Activated CD8-positive, alpha-beta T cell treated with anti-CD3 and anti-CD28 coated beads for 36 hours (primary cell): ENCODE measurements around the gene MUTYH. TPM values are rescaled to one million over a fixed set of nuclear protein-coding genes. Genes with fewer than 3 reads are reported as not detected.

Experiments used
- ATAC-seq: fragments of 200-7000 bp; cut with Tn5 transposase; one replicate; pipeline ENCODE4 v1.10.0; 2021; ENCODE audit warnings: mild to moderate bottlenecking, moderate library complexity
- CTCF ChIA-PET: fragments of 350-600 bp; sonication (Branson Sonifier 250); formaldehyde crosslinking; loops from one replicate; lab custom pipeline; 2021; ENCODE audit warnings: antibody characterized with exemption; lab: Charles Lee
- POLR2A ChIA-PET: fragments of 350-600 bp; sonication (Branson Sonifier 250); formaldehyde crosslinking; loops from one replicate; lab custom pipeline; 2021; ENCODE audit warnings: antibody characterized with exemption; lab: Charles Lee
- DNase-seq: peaks from one replicate; pipeline ENCODE4 v3.0.0-alpha.2; 2020
- H3K27ac Mint-ChIP-seq: one replicate; pipeline ENCODE4 v1.8.0; 2021; ENCODE audit warnings: mild to moderate bottlenecking, mixed read lengths
- H3K27me3 Mint-ChIP-seq: one replicate; pipeline ENCODE4 v1.8.0; 2021; ENCODE audit warnings: mixed read lengths
- H3K36me3 Mint-ChIP-seq: one replicate; pipeline ENCODE4 v1.8.0; 2021; ENCODE audit warnings: low read depth, mixed read lengths
- H3K4me1 Mint-ChIP-seq: one replicate; pipeline ENCODE4 v1.8.0; 2021; ENCODE audit warnings: low read depth, mixed read lengths
- H3K4me3 Mint-ChIP-seq: one replicate; pipeline ENCODE4 v1.8.0; 2021; ENCODE audit warnings: mild to moderate bottlenecking, moderate library complexity, mixed read lengths
- H3K9me3 Mint-ChIP-seq: one replicate; pipeline ENCODE4 v1.8.0; 2021; ENCODE audit warnings: mixed read lengths
- CTCF ChIP-seq: fragments of 200-600 bp; IDR thresholded peaks from one replicate; pipeline ENCODE4 v1.8.0; 2022; ENCODE audit warnings: antibody characterized with exemption, mild to moderate bottlenecking
- intact Hi-C: fragments of 100-400 bp; cut with micrococcal nuclease; formaldehyde crosslinking; loops from one replicate; pipeline ENCODE4 v1.10.0; 2022
- total RNA-seq, 2 experiments: library from RNA; stranded (reverse); gene quantifications; one replicate each; pipeline ENCODE4 v1.2.3, GENCODE V29; 2021

MUTYH gene
- total RNA-seq, 2 experiments from 2014 or later = 51.4 to 54.5 TPM

GRCh38 chr1:45359882-45360513 lies 19.8 kb upstream of the MUTYH start:
- DNase-seq = peak; percentile 80
- peak; percentile 68 for ATAC-seq
- peak; percentile 75 for TF ChIP-seq CTCF
- Mint-ChIP-seq H3K4me1 (peaks cover 7% of the 10 kb centered on the region), H3K27me3 (no peaks in the 10 kb centered on the region), H3K9me3 (no peaks in the 10 kb centered on the region), H3K27ac (no peak overlapping the region), H3K4me3 (no peak overlapping the region), H3K36me3 (no peaks in the 10 kb centered on the region)
- ChIA-PET CTCF (interaction anchor here (0.6 to 7.8 kb wide), 29 partner anchors 10 to 507 kb away, joined by 3 to 191 read pairs (median 4); partner anchors contain the start of genes CCDC163, MMACHC, MUTYH and TESK2), POLR2A (interaction anchor here (0.7 to 1.1 kb wide), 2 partner anchors 9 to 33 kb away, joined by 3 read pairs; partner anchors contain the start of gene HPDL)
- intact Hi-C loops = loop anchor here (2.0 to 5.0 kb wide), 2 partner anchors 133 to 202 kb away; no protein-coding TSS in a partner anchor

DNA sequence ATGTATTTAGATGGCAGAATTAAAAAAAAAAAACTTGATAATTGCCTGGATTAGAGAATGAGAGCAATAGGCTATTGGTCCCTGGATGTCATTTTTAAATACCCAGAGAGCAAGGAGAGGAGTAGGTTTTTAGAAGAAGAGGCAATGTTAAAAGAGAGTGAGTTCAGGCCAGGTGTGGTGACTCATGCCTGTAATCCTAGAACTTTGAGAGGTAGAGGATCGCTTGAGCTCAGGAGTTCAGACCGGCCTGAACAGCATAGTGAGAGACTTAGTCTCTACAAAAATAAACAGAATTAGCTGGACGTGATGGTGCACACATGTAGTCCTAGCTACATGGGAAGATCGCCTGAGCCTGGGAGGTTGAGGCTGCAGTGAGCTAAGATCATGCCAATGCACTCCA lies 15.9 kb upstream of the MUTYH start:
- ChIA-PET CTCF (interaction anchor here (5.1 to 7.8 kb wide), 2 partner anchors 8 to 135 kb away, joined by 54 to 191 read pairs; partner anchors contain the start of gene TESK2), POLR2A (interaction anchor here (0.6 to 3.0 kb wide), 5 partner anchors 10 to 1892 kb away, joined by 3 to 11 read pairs (median 4); partner anchors contain the start of genes MUTYH, PRDX1 and TOE1)
- no peak for TF ChIP-seq CTCF
- Mint-ChIP-seq H3K9me3 (no peaks in the 10 kb centered on the region), H3K27ac (no peak overlapping the region), H3K4me3 (no peak overlapping the region), H3K4me1 (peaks cover 5% of the 10 kb centered on the region), H3K27me3 (no peaks in the 10 kb centered on the region), H3K36me3 (no peaks in the 10 kb centered on the region)
- DNase-seq (no peak), ATAC-seq (no peak)
- intact Hi-C loops = loop anchor here (5.0 kb wide), 1 partner anchor 206 kb away; no protein-coding TSS in a partner anchor

DNA sequence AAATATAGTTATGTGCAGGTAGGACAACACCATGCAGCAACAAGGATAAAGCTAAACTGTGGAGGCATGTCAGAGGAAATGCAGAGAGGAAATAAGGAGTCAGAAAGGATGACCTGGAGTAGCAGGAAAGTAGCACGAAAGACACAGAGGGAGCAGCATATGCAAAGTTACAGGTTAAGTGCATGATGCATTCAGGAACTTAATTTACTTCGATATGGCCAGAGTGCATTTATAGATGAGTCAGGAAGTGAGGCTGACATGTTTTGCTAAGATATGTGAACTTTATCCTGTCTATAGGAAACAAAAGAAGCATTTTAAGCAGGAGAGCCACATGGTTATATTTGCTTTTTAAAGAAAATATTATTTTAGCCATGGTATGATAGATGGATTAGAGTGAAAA lies 15.4 kb upstream of the MUTYH start:
- Mint-ChIP-seq H3K27me3 (no peaks in the 10 kb centered on the region), H3K4me1 (peaks cover 5% of the 10 kb centered on the region), H3K36me3 (no peaks in the 10 kb centered on the region), H3K9me3 (no peaks in the 10 kb centered on the region), H3K27ac (no peak overlapping the region), H3K4me3 (no peak overlapping the region)
- DNase-seq (no peak), ATAC-seq (no peak)
- no peak for TF ChIP-seq CTCF
- CTCF ChIA-PET = interaction anchor here (7.8 kb wide), 1 partner anchor 136 kb away, joined by 191 read pairs; the partner anchor contains the start of gene TESK2
- intact Hi-C loops = loop anchor here (5.0 kb wide), 1 partner anchor 207 kb away; no protein-coding TSS in a partner anchor
- POLR2A ChIA-PET = interaction anchor here (1.5 to 3.0 kb wide), 2 partner anchors 9 to 15 kb away, joined by 4 to 11 read pairs; partner anchors contain the start of genes MUTYH and TOE1

DNA sequence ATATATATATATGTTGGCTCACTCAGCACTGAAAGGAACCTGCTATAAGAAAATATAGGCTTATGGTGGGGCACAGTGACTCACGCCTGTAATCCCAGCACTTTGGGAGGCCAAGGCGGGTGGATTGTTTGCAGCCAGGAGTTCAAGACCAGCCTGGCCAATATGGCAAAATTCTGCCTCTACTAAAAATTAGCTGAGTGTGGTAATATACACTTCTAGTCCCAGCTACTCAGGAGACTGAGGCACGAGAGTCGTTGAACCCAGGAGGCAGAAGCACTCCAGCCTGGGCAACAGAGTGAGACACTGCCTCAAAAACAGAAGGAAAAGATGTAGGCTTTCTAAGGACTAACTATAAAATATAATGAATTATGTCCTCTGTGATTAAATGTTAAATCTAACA lies 14.6 kb upstream of the MUTYH start:
- H3K4me3 Mint-ChIP-seq = no peak overlapping the region
- no peaks in the 10 kb centered on the region for H3K27me3 Mint-ChIP-seq
- no peak for TF ChIP-seq CTCF
- no peak overlapping the region for H3K27ac Mint-ChIP-seq
- intact Hi-C loops = loop anchor here (5.0 kb wide), 1 partner anchor 207 kb away; no protein-coding TSS in a partner anchor
- H3K4me1 Mint-ChIP-seq = peaks cover 3% of the 10 kb centered on the region
- no peaks in the 10 kb centered on the region for H3K9me3 Mint-ChIP-seq
- ATAC-seq (no peak), DNase-seq (no peak)
- ChIA-PET POLR2A (interaction anchor here (0.7 to 3.0 kb wide), 3 partner anchors 8 to 237 kb away, joined by 3 to 11 read pairs (median 4); partner anchors contain the start of genes MUTYH and TOE1), CTCF (interaction anchor here (1.2 to 7.8 kb wide), 2 partner anchors 137 to 340 kb away, joined by 3 to 191 read pairs; partner anchors contain the start of gene TESK2)
- no peaks in the 10 kb centered on the region for H3K36me3 Mint-ChIP-seq
